ENCODE results near the gene GNB1L.

DNA sequence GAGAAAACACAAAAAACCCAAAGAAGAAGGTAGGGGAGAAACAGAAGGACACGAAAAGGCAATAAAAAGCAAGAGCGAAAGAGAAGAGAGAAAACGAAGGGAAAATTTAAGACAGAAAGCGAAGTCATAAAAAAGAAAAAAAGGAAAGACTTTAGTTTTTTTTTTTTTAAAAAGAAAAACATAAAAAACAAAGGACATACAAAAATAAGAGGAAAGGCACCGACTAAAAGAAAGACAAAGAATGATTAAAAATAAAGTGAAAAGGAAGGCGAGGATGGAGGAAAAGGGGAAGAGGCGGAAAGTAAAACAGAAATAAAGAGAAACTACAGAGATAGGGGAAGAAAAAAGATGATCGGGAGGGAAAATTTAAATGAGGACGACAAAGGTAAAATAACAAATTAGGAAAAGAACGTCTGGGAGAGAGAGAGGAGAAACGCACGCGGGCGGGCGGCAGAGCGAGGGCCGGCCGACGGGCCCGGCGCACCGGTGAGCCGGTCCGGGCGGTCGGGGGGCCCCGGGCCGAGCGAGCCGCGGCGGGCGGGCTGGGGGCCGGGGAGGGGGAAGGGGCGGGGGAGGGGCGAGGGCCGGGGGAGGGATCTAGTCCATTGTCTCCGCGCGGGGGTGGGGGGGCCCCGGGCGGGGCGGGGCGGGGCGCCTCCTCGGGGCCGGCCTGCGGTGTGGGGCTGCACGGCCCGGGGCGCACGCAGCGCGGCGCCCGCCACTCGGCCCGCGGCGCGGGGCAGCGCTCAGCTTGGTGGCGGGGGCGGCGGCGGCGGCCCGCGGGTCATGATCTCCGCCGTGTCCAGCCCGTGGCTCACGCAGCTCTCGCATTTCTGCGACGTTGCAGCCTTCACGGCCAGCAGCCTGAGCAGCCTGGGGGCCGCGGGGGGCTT is 94.4 kb downstream of the GNB1L start, which contains the start of gene TBX1:
- TF ChIP-seq, protein P1, sequence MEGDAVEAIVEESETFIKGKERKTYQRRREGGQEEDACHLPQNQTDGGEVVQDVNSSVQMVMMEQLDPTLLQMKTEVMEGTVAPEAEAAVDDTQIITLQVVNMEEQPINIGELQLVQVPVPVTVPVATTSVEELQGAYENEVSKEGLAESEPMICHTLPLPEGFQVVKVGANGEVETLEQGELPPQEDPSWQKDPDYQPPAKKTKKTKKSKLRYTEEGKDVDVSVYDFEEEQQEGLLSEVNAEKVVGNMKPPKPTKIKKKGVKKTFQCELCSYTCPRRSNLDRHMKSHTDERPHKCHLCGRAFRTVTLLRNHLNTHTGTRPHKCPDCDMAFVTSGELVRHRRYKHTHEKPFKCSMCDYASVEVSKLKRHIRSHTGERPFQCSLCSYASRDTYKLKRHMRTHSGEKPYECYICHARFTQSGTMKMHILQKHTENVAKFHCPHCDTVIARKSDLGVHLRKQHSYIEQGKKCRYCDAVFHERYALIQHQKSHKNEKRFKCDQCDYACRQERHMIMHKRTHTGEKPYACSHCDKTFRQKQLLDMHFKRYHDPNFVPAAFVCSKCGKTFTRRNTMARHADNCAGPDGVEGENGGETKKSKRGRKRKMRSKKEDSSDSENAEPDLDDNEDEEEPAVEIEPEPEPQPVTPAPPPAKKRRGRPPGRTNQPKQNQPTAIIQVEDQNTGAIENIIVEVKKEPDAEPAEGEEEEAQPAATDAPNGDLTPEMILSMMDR (IDR thresholded peaks at IDR 0.05): no peak
- TF ChIP-seq POLR2A (IDR thresholded peaks at IDR 0.05): no peak
